Neural crest cell (in vitro differentiated cells): Measurements from ENCODE around the gene ANTXR2. TPM values are rescaled to one million over a fixed set of nuclear protein-coding genes. Genes with fewer than 3 reads are reported as not detected.
"Not testable (repeated sequence)": the region's sequence is repeated elsewhere in the genome, so short reads cannot be mapped to it uniquely, and the experiment has no call there.

Experiments used
- DNase-seq: peaks from one replicate; pipeline ENCODE4 v3.0.0; 2021; ENCODE audit warnings: low read depth, mixed read lengths, low spot score
- H3K27ac Mint-ChIP-seq: one replicate; pipeline ENCODE4 v1.8.0; 2021; ENCODE audit warnings: mild to moderate bottlenecking, mixed read lengths; ENCODE audit not compliant: unreplicated experiment
- H3K27me3 Mint-ChIP-seq: 2 replicates; pipeline ENCODE4 v1.8.0; 2021; ENCODE audit warnings: low read depth, mild to moderate bottlenecking, mixed read lengths
- H3K36me3 Mint-ChIP-seq: 2 replicates; pipeline ENCODE4 v1.8.0; 2021; ENCODE audit warnings: low read depth, mild to moderate bottlenecking, mixed read lengths
- H3K4me1 Mint-ChIP-seq: 2 replicates; pipeline ENCODE4 v1.8.0; 2021; ENCODE audit warnings: mixed read lengths
- H3K4me3 Mint-ChIP-seq: one replicate; pipeline ENCODE4 v1.8.0; 2021; ENCODE audit warnings: mild to moderate bottlenecking, mixed read lengths
- H3K9me3 Mint-ChIP-seq: 2 replicates; pipeline ENCODE4 v1.8.0; 2021; ENCODE audit warnings: mixed read lengths
- CTCF ChIP-seq: fragments of 200-600 bp; sonication (generic); conservative IDR thresholded peaks from 2 replicates; pipeline ENCODE4 v1.5.0; 2021; ENCODE audit warnings: antibody characterized with exemption, mild to moderate bottlenecking
- total RNA-seq: library from RNA; stranded (reverse); gene quantifications from 2 replicates; pipeline ENCODE4 v1.2.1, GENCODE V29; 2021

ANTXR2 gene
- total RNA-seq, 1 donor from 2014 or later: 36.7 TPM

GRCh38 chr4:79900182-79900581 is 172.8 kb downstream of the ANTXR2 start:
- no peaks in the 10 kb centered on the region for H3K27me3 Mint-ChIP-seq
- H3K27ac Mint-ChIP-seq: no peak overlapping the region
- H3K4me1 Mint-ChIP-seq: no peaks in the 10 kb centered on the region
- peaks cover 5% of the 10 kb centered on the region for H3K36me3 Mint-ChIP-seq
- H3K4me3 Mint-ChIP-seq: no peak overlapping the region
- DNase-seq: no peak
- no peaks in the 10 kb centered on the region for H3K9me3 Mint-ChIP-seq
- no peak for TF ChIP-seq CTCF

- no peaks in the 10 kb centered on the region for H3K27me3 Mint-ChIP-seq
- H3K9me3 Mint-ChIP-seq: no peaks in the 10 kb centered on the region
- H3K4me1 Mint-ChIP-seq: no peaks in the 10 kb centered on the region
- no peak overlapping the region for H3K4me3 Mint-ChIP-seq
- H3K36me3 Mint-ChIP-seq: peaks cover 5% of the 10 kb centered on the region
- DNase-seq: no peak
- no peak overlapping the region for H3K27ac Mint-ChIP-seq
- TF ChIP-seq CTCF: no peak
Measured at GRCh38 chr4:79899481-79899880, 173.5 kb downstream of the ANTXR2 start.

- no peak for TF ChIP-seq CTCF
- H3K4me3 Mint-ChIP-seq: no peak overlapping the region
- H3K9me3 Mint-ChIP-seq: no peaks in the 10 kb centered on the region
- peaks cover 5% of the 10 kb centered on the region for H3K36me3 Mint-ChIP-seq
- H3K27me3 Mint-ChIP-seq: no peaks in the 10 kb centered on the region
- H3K27ac Mint-ChIP-seq: no peak overlapping the region
- DNase-seq: no peak
- H3K4me1 Mint-ChIP-seq: no peaks in the 10 kb centered on the region
Measured at GRCh38 chr4:79898055-79898454, 175.0 kb downstream of the ANTXR2 start.

GRCh38 chr4:79897174-79897573 is 175.9 kb downstream of the ANTXR2 start:
- H3K27me3 Mint-ChIP-seq: no peaks in the 10 kb centered on the region
- no peak for TF ChIP-seq CTCF
- H3K4me1 Mint-ChIP-seq: no peaks in the 10 kb centered on the region

GRCh38 chr4:79893456-79893855 is 179.6 kb downstream of the ANTXR2 start:
- H3K9me3 Mint-ChIP-seq: peaks cover 2% of the 10 kb centered on the region
- DNase-seq: no peak
- no peaks in the 10 kb centered on the region for H3K4me1 Mint-ChIP-seq
- H3K36me3 Mint-ChIP-seq: no peaks in the 10 kb centered on the region
- no peak overlapping the region for H3K27ac Mint-ChIP-seq
- H3K27me3 Mint-ChIP-seq: no peaks in the 10 kb centered on the region
- H3K4me3 Mint-ChIP-seq: no peak overlapping the region
- TF ChIP-seq CTCF: no peak

More at GRCh38 chr4:79897174-79897573, 175.9 kb downstream of the ANTXR2 start:
- no peaks in the 10 kb centered on the region for H3K9me3 Mint-ChIP-seq
- H3K36me3 Mint-ChIP-seq: peaks cover 5% of the 10 kb centered on the region
- no peak overlapping the region for H3K27ac Mint-ChIP-seq
- no peak overlapping the region for H3K4me3 Mint-ChIP-seq
- DNase-seq: no peak

- not testable (repeated sequence) for H3K27ac Mint-ChIP-seq, H3K4me1 Mint-ChIP-seq, H3K36me3 Mint-ChIP-seq
Measured at GRCh38 chr4:79889026-79889425, 184.0 kb downstream of the ANTXR2 start.

More at GRCh38 chr4:79889026-79889425, 184.0 kb downstream of the ANTXR2 start:
- not testable (repeated sequence) for H3K9me3 Mint-ChIP-seq, H3K4me3 Mint-ChIP-seq, DNase-seq, H3K27me3 Mint-ChIP-seq
